Measurements from ENCODE around the gene GNA12. TPM values are rescaled to one million over a fixed set of nuclear protein-coding genes. Genes with fewer than 3 reads are reported as not detected.
A peak's percentile ranks its signal among the peaks of the same experiment; 100 is the strongest.

The GNA12 gene
- total RNA-seq, 1 donor from 2014 or later, result 34.7 TPM

GRCh38 chr7:2880874-2881533, 36.9 kb upstream of the GNA12 start:
- Histone ChIP-seq H3K4me2 (no peak overlapping the region), H3K79me2 (ENCODE audit: low read depth) (no peaks in the 10 kb centered on the region), H3K9me3 (ENCODE audit: low read depth) (no peaks in the 10 kb centered on the region), H3K36me3 (no peaks in the 10 kb centered on the region), H3K27ac (no peak overlapping the region), H4K20me1 (ENCODE audit: low read depth) (no peaks in the 10 kb centered on the region), H3K4me1 (peaks cover 8% of the 10 kb centered on the region), H2AFZ (replicated peaks) (peak overlapping the region; percentile 0), H3K9ac (no peak overlapping the region), H3K4me3 (no peak overlapping the region), H3F3A (ENCODE audit: low read depth) (peaks cover 15% of the 10 kb centered on the region), H3K27me3 (no peaks in the 10 kb centered on the region)
- Mint-ChIP-seq H3K4me3 (no peak overlapping the region), H3K27ac (peak overlapping the region; percentile 78), H3K4me1 (peaks cover 47% of the 10 kb centered on the region), H3K9me3 (no peaks in the 10 kb centered on the region), H3K36me3 (no peaks in the 10 kb centered on the region), H3K27me3 (ENCODE audit: insufficient read depth, low read depth) (peaks cover 13% of the 10 kb centered on the region)
- no peak for TF ChIP-seq CTCF (IDR thresholded peaks at IDR 0.05)
- TF ChIP-seq EZH2 (IDR thresholded peaks at IDR 0.05), result no peak
- TF ChIP-seq EZH2phosphoT487 (IDR thresholded peaks at IDR 0.05), result no peak
- DNase-seq (ENCODE audit: low spot score), result no peak

- no peaks in the 10 kb centered on the region for H3K9me3 Mint-ChIP-seq
- Histone ChIP-seq H3K4me1 (peaks cover 8% of the 10 kb centered on the region), H3K4me2 (no peak overlapping the region), H3K36me3 (no peaks in the 10 kb centered on the region), H4K20me1 (ENCODE audit: low read depth) (no peaks in the 10 kb centered on the region), H3K4me3 (no peak overlapping the region), H3K27me3 (no peaks in the 10 kb centered on the region), H3K79me2 (ENCODE audit: low read depth) (no peaks in the 10 kb centered on the region), H3K27ac (no peak overlapping the region), H3F3A (ENCODE audit: low read depth) (peaks cover 15% of the 10 kb centered on the region), H2AFZ (replicated peaks) (peak overlapping the region; percentile 0), H3K9me3 (ENCODE audit: low read depth) (no peaks in the 10 kb centered on the region), H3K9ac (no peak overlapping the region)
- TF ChIP-seq EZH2 (IDR thresholded peaks at IDR 0.05) (no peak), CTCF (IDR thresholded peaks at IDR 0.05) (no peak), EZH2phosphoT487 (IDR thresholded peaks at IDR 0.05) (no peak)
- peaks cover 18% of the 10 kb centered on the region for H3K27me3 Mint-ChIP-seq (ENCODE audit: insufficient read depth, low read depth)
- peaks cover 51% of the 10 kb centered on the region for H3K4me1 Mint-ChIP-seq
- DNase-seq (ENCODE audit: low spot score), result no peak
- peak overlapping the region; percentile 73 for H3K27ac Mint-ChIP-seq
- no peaks in the 10 kb centered on the region for H3K36me3 Mint-ChIP-seq
- H3K4me3 Mint-ChIP-seq, result no peak overlapping the region
Observed at GRCh38 chr7:2880051-2880450, 35.9 kb upstream of the GNA12 start.

- H3K9ac ChIP-seq, result no peak overlapping the region
- H4K20me1 ChIP-seq (ENCODE audit: low read depth), result no peaks in the 10 kb centered on the region
- no peak for TF ChIP-seq EZH2phosphoT487 (IDR thresholded peaks at IDR 0.05)
- no peak for TF ChIP-seq EZH2 (IDR thresholded peaks at IDR 0.05)
- TF ChIP-seq CTCF (IDR thresholded peaks at IDR 0.05), result no peak
- peaks cover 15% of the 10 kb centered on the region for H3F3A ChIP-seq (ENCODE audit: low read depth)
- Mint-ChIP-seq H3K36me3 (no peaks in the 10 kb centered on the region), H3K27me3 (ENCODE audit: insufficient read depth, low read depth) (peaks cover 16% of the 10 kb centered on the region), H3K27ac (no peak overlapping the region), H3K9me3 (no peaks in the 10 kb centered on the region), H3K4me1 (peaks cover 51% of the 10 kb centered on the region), H3K4me3 (no peak overlapping the region)
- H3K79me2 ChIP-seq (ENCODE audit: low read depth), result no peaks in the 10 kb centered on the region
- H3K4me3 ChIP-seq, result no peak overlapping the region
- H3K27ac ChIP-seq, result no peak overlapping the region
- peaks cover 8% of the 10 kb centered on the region for H3K4me1 ChIP-seq
- H2AFZ ChIP-seq (replicated peaks), result no peak overlapping the region
- H3K36me3 ChIP-seq, result no peaks in the 10 kb centered on the region
- no peaks in the 10 kb centered on the region for H3K9me3 ChIP-seq (ENCODE audit: low read depth)
- no peak for DNase-seq (ENCODE audit: low spot score)
- no peak overlapping the region for H3K4me2 ChIP-seq
- no peaks in the 10 kb centered on the region for H3K27me3 ChIP-seq
Observed at GRCh38 chr7:2879354-2879753, 35.2 kb upstream of the GNA12 start.

Data from neural progenitor cell (in vitro differentiated cells).